MM.1S (cell line): ENCODE data around the gene AUTS2.

Source experiments
- DNase-seq: peaks from one replicate; pipeline ENCODE4 v3.0.0-alpha.2; 2015
- H2AFZ ChIP-seq: fragments of 300-600 bp; sonication (generic); 2 replicates; pipeline ENCODE4 v1.6.0; 2016; ENCODE audit warnings: antibody characterized with exemption, low read length
- H3F3A ChIP-seq: fragments of 300-600 bp; sonication (generic); 2 replicates; pipeline ENCODE4 v1.6.1; 2016; ENCODE audit warnings: mild to moderate bottlenecking, antibody characterized with exemption, low read length, moderate library complexity, mixed read lengths; ENCODE audit not compliant: insufficient read depth
- H3K27ac ChIP-seq: fragments of 300-600 bp; sonication (generic); 2 replicates; pipeline ENCODE4 v1.5.1; 2016; ENCODE audit warnings: mild to moderate bottlenecking, low read length
- H3K27me3 ChIP-seq: fragments of 300-600 bp; sonication (generic); replicated peaks from 2 replicates; pipeline ENCODE4 v1.6.0; 2016; ENCODE audit warnings: low read length; ENCODE audit not compliant: insufficient read depth
- H3K36me3 ChIP-seq: fragments of 300-600 bp; sonication (generic); replicated peaks from 2 replicates; pipeline ENCODE4 v1.6.1; 2016; ENCODE audit warnings: mild to moderate bottlenecking, low read length, mixed read lengths; ENCODE audit not compliant: insufficient read depth
- H3K4me1 ChIP-seq: fragments of 300-600 bp; sonication (generic); 2 replicates; pipeline ENCODE4 v1.6.1; 2016; ENCODE audit warnings: low read length, mixed read lengths
- H3K4me2 ChIP-seq: fragments of 300-600 bp; sonication (generic); 2 replicates; pipeline ENCODE4 v1.6.0; 2016; ENCODE audit warnings: low read depth, low read length
- H3K4me3 ChIP-seq: fragments of 300-600 bp; sonication (generic); 2 replicates; pipeline ENCODE4 v1.5.1; 2016; ENCODE audit warnings: low read length, mixed read lengths
- H3K79me2 ChIP-seq: fragments of 300-600 bp; sonication (generic); 2 replicates; pipeline ENCODE4 v1.6.1; 2016; ENCODE audit warnings: mixed run types, low read length, mixed read lengths
- H3K9ac ChIP-seq: fragments of 300-600 bp; sonication (generic); 2 replicates; pipeline ENCODE4 v1.6.1; 2016; ENCODE audit warnings: low read length, mixed read lengths
- H3K9me2 ChIP-seq: fragments of 300-600 bp; sonication (generic); replicated peaks from 2 replicates; pipeline ENCODE4 v1.6.1; 2016; ENCODE audit warnings: mild to moderate bottlenecking, low read length, mixed read lengths; ENCODE audit not compliant: insufficient read depth
- H3K9me3 ChIP-seq: fragments of 300-600 bp; sonication (generic); replicated peaks from 2 replicates; pipeline ENCODE4 v1.6.1; 2016; ENCODE audit warnings: mild to moderate bottlenecking, low read length, mixed read lengths; ENCODE audit not compliant: insufficient read depth
- H4K20me1 ChIP-seq: fragments of 300-600 bp; sonication (generic); 2 replicates; pipeline ENCODE4 v1.6.1; 2016; ENCODE audit warnings: mild to moderate bottlenecking, low read length, moderate library complexity, mixed read lengths; ENCODE audit not compliant: insufficient read depth
- CTCF ChIP-seq: fragments of 300-600 bp; sonication (generic); IDR thresholded peaks from 2 replicates; pipeline ENCODE4 v1.5.1; 2016; ENCODE audit warnings: antibody characterized with exemption, low read length, mixed read lengths
- EZH2 ChIP-seq: fragments of 300-600 bp; sonication (generic); optimal IDR thresholded peaks from 2 replicates; pipeline ENCODE3; 2017; ENCODE audit warnings: low read depth, mild to moderate bottlenecking, antibody characterized with exemption, low read length, mixed read lengths
- EZH2phosphoT487 ChIP-seq: fragments of 300-600 bp; sonication (generic); IDR thresholded peaks from 2 replicates; pipeline ENCODE4 v1.6.1; 2018; ENCODE audit warnings: antibody characterized with exemption, low read length

The AUTS2 gene

GRCh38 chr7:70523249-70523988, 925.1 kb downstream of the AUTS2 start:
- no peak for DNase-seq
- Histone ChIP-seq H3K4me1 (no peaks in the 10 kb centered on the region), H3K9ac (no peak overlapping the region), H3K4me3 (no peak overlapping the region), H3F3A (no peaks in the 10 kb centered on the region), H3K79me2 (no peaks in the 10 kb centered on the region), H3K9me2 (no peaks in the 10 kb centered on the region), H4K20me1 (no peaks in the 10 kb centered on the region), H3K4me2 (no peak overlapping the region), H3K27ac (no peak overlapping the region), H3K36me3 (no peaks in the 10 kb centered on the region), H2AFZ (no peak overlapping the region), H3K27me3 (no peaks in the 10 kb centered on the region), H3K9me3 (no peaks in the 10 kb centered on the region)
- TF ChIP-seq EZH2, result no peak
- no peak for TF ChIP-seq CTCF
- no peak for TF ChIP-seq EZH2phosphoT487

GRCh38 chr7:70523989-70524351, 925.7 kb downstream of the AUTS2 start:
- no peaks in the 10 kb centered on the region for H3F3A ChIP-seq
- H3K4me2 ChIP-seq, result no peak overlapping the region
- H3K27me3 ChIP-seq, result no peaks in the 10 kb centered on the region
- no peaks in the 10 kb centered on the region for H3K36me3 ChIP-seq
- no peak overlapping the region for H3K9ac ChIP-seq
- H3K27ac ChIP-seq, result no peak overlapping the region
- DNase-seq, result no peak
- TF ChIP-seq CTCF (no peak), EZH2 (no peak), EZH2phosphoT487 (no peak)
- H3K4me1 ChIP-seq, result no peaks in the 10 kb centered on the region
- no peaks in the 10 kb centered on the region for H3K9me3 ChIP-seq
- no peak overlapping the region for H3K4me3 ChIP-seq
- no peak overlapping the region for H2AFZ ChIP-seq
- no peaks in the 10 kb centered on the region for H3K9me2 ChIP-seq
- H4K20me1 ChIP-seq, result no peaks in the 10 kb centered on the region
- no peaks in the 10 kb centered on the region for H3K79me2 ChIP-seq

- Histone ChIP-seq H3K36me3 (no peaks in the 10 kb centered on the region), H3K27me3 (no peaks in the 10 kb centered on the region), H3K9me3 (no peaks in the 10 kb centered on the region), H3K4me3 (no peak overlapping the region), H3K9me2 (no peaks in the 10 kb centered on the region), H2AFZ (no peak overlapping the region), H3K9ac (no peak overlapping the region), H3K4me1 (no peaks in the 10 kb centered on the region), H3F3A (no peaks in the 10 kb centered on the region), H3K4me2 (no peak overlapping the region), H3K27ac (no peak overlapping the region), H3K79me2 (no peaks in the 10 kb centered on the region), H4K20me1 (no peaks in the 10 kb centered on the region)
- TF ChIP-seq EZH2, result no peak
- TF ChIP-seq EZH2phosphoT487, result no peak
- TF ChIP-seq CTCF, result no peak
- DNase-seq, result no peak
Measured at GRCh38 chr7:70525991-70526390, 927.7 kb downstream of the AUTS2 start.
